ENCODE data around the gene CLTB. TPM values are rescaled to one million over a fixed set of nuclear protein-coding genes. Genes with fewer than 3 reads are reported as not detected.

The CLTB gene
- total and polyA plus RNA-seq, 2 donors (not counting 1 experiment from before 2014, with no cell fraction given) = 29.9 to 41.7 TPM

DNA sequence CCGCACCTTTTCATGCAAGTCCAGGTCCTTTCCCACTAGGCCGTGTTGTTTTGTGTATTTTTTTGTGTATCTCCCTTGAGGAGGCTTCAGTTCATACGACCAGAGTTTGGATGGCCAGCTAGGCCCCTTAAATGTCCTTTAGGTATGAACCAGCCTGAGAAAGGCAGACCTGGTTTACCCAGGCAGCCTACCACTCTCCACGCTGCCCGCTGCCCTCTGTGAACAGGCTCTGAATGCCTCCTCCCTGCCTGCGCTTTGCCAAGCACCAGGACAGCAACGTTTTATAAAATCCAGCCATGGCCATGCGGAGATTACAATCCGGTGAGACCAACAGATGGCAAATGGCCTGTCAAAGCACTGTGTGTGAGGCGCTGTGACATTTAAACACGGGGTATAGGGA is 626 bp upstream of the CLTB start:
- Mint-ChIP-seq H3K4me1 (peaks cover 21% of the 10 kb centered on the region), H3K27me3 (peaks cover 6% of the 10 kb centered on the region), H3K9me3 (ENCODE audit: insufficient read depth) (no peaks in the 10 kb centered on the region), H3K4me3 (peak overlapping the region; percentile 83), H3K27ac (peak overlapping the region; percentile 77)
- Histone ChIP-seq H2AFZ (ENCODE audit: insufficient read depth, low read depth, low read length, poor library complexity, severe bottlenecking) (peak overlapping the region; percentile 92), H3K4me3 (ENCODE audit: control extremely low read depth in 1 of 5, extremely low read depth in 1 of 5, insufficient read depth in 1 of 5, low read depth in 2 of 5, low read length in 4 of 5) (peak overlapping the region in 4 of 5 experiments; percentile 28 to 86 (median 40)), H3K9ac (ENCODE audit: low read length) (peak overlapping the region; percentile 45), H3K9me3 (ENCODE audit: control extremely low read depth in 1 of 3, control insufficient read depth in 2 of 3, insufficient read depth in 1 of 3, low read length in 2 of 3) (no peaks in the 10 kb centered on the region), H3K36me3 (replicated peaks in 1 of 2; ENCODE audit: control extremely low read depth in 1 of 2, control insufficient read depth in 1 of 2, extremely low read depth in 1 of 2, insufficient read depth in 2 of 2, low read length in 1 of 2) (no peaks in the 10 kb centered on the region), H3K27ac (ENCODE audit: low read length in 2 of 2) (no peak overlapping the region), H3K27me3 (replicated peaks in 1 of 4; ENCODE audit: control extremely low read depth in 1 of 4, control insufficient read depth in 3 of 4, insufficient read depth in 4 of 4, low read length in 3 of 4) (no peaks in the 10 kb centered on the region), H3K4me2 (replicated peaks; ENCODE audit: low read depth, low read length, poor library complexity, severe bottlenecking) (peak overlapping the region; percentile 98), H4K20me1 (ENCODE audit: control insufficient read depth, insufficient read depth, low read length, poor library complexity, severe bottlenecking) (no peaks in the 10 kb centered on the region), H3K4me1 (ENCODE audit: control insufficient read depth in 2 of 2, insufficient read depth in 2 of 2, low read length in 2 of 2) (peaks cover 14 to 19% of the 10 kb centered on the region in 2 donors), H3K79me2 (ENCODE audit: control insufficient read depth, insufficient read depth, low read length) (peaks cover 24% of the 10 kb centered on the region)
- intact Hi-C loops (cut with micrococcal nuclease) = loop anchor here (1.0 to 5.0 kb wide), 10 partner anchors 29 to 230 kb away; partner anchors contain the start of genes FAF2, HIGD2A, KIAA1191 and NOP16
- DNase-seq (no peak), ATAC-seq (ENCODE audit: low read depth) (no peak)
- TF ChIP-seq CTCF (IDR thresholded peaks at IDR 0.05) (no peak), EZH2 (IDR thresholded peaks at IDR 0.05; ENCODE audit: borderline replicate concordance, insufficient read depth, low read depth, low read length, poor library complexity, severe bottlenecking) (no peak)
- CTCF ChIA-PET = interaction anchor here (0.6 to 3.6 kb wide), 25 partner anchors 10 to 243 kb away, joined by 3 to 33 read pairs (median 5); partner anchors contain the start of genes FAF2, KIAA1191, RNF44 and SNCB
- POLR2A ChIA-PET = interaction anchor here (1.0 to 1.9 kb wide), 4 partner anchors 28 to 121 kb away, joined by 3 to 7 read pairs (median 6); partner anchors contain the start of genes HIGD2A, NOP16 and RNF44
- 88% methylated on average over 11 of the region's 11 CpGs for WGBS (ENCODE audit: insufficient coverage)

Measured in B cell (primary cell).